Middle frontal gyrus (tissue), 1 donor: ENCODE measurements around the gene OXNAD1.

Experiments used
- DNase-seq: peaks from one replicate; pipeline ENCODE4 v3.0.0-alpha.2; 2015; ENCODE audit warnings: low spot score; ENCODE audit errors: extremely low spot score

The OXNAD1 gene

GRCh38 chr3:16354291-16354690, 89.3 kb downstream of the OXNAD1 start:
- DNase-seq: no peak
